ENCODE measurements around the gene FUOM. TPM values are rescaled to one million over a fixed set of nuclear protein-coding genes. Genes with fewer than 3 reads are reported as not detected.
"Not testable (repeated sequence)": the region's sequence is repeated elsewhere in the genome, so short reads cannot be mapped to it uniquely, and the experiment has no call there.

FUOM gene
- total RNA-seq, 1 donor: 7.1 TPM

- H3K9me3 ChIP-seq (ENCODE audit: low read depth, low read length): no peaks in the 10 kb centered on the region
- H3K4me3 ChIP-seq (ENCODE audit: low read length): peak overlapping the region; percentile 68
- peaks cover 52% of the 10 kb centered on the region for H3K4me1 ChIP-seq (ENCODE audit: insufficient read depth, low read length)
- H3K27me3 ChIP-seq (ENCODE audit: insufficient read depth, low read length): no peaks in the 10 kb centered on the region
Measured at GRCh38 chr10:133393401-133394063, 35.7 kb upstream of the FUOM start.

GRCh38 chr10:133391761-133392518, 34.1 kb upstream of the FUOM start:
- Histone ChIP-seq H3K4me1 (ENCODE audit: insufficient read depth, low read length) (peaks cover 57% of the 10 kb centered on the region), H3K9me3 (ENCODE audit: low read depth, low read length) (no peaks in the 10 kb centered on the region), H3K4me3 (ENCODE audit: low read length) (no peak overlapping the region), H3K27me3 (ENCODE audit: insufficient read depth, low read length) (no peaks in the 10 kb centered on the region)

- Histone ChIP-seq H3K9me3 (ENCODE audit: low read depth, low read length) (no peaks in the 10 kb centered on the region), H3K4me1 (ENCODE audit: insufficient read depth, low read length) (peaks cover 57% of the 10 kb centered on the region), H3K4me3 (ENCODE audit: low read length) (no peak overlapping the region), H3K27me3 (ENCODE audit: insufficient read depth, low read length) (no peaks in the 10 kb centered on the region)
Measured at GRCh38 chr10:133391249-133391635, 33.4 kb upstream of the FUOM start.

GRCh38 chr10:133390597-133391248, 32.9 kb upstream of the FUOM start:
- H3K27me3 ChIP-seq (ENCODE audit: insufficient read depth, low read length): no peaks in the 10 kb centered on the region
- peaks cover 57% of the 10 kb centered on the region for H3K4me1 ChIP-seq (ENCODE audit: insufficient read depth, low read length)
- H3K4me3 ChIP-seq (ENCODE audit: low read length): no peak overlapping the region
- H3K9me3 ChIP-seq (ENCODE audit: low read depth, low read length): no peaks in the 10 kb centered on the region

GRCh38 chr10:133388973-133389818, 31.4 kb upstream of the FUOM start:
- H3K9me3 ChIP-seq (ENCODE audit: low read depth, low read length): no peaks in the 10 kb centered on the region
- H3K27me3 ChIP-seq (ENCODE audit: insufficient read depth, low read length): no peaks in the 10 kb centered on the region
- H3K4me3 ChIP-seq (ENCODE audit: low read length): peak overlapping the region; percentile 29
- H3K4me1 ChIP-seq (ENCODE audit: insufficient read depth, low read length): peaks cover 45% of the 10 kb centered on the region

GRCh38 chr10:133388236-133388972, 30.6 kb upstream of the FUOM start:
- Histone ChIP-seq H3K27me3 (ENCODE audit: insufficient read depth, low read length) (no peaks in the 10 kb centered on the region), H3K4me1 (ENCODE audit: insufficient read depth, low read length) (peaks cover 42% of the 10 kb centered on the region), H3K9me3 (ENCODE audit: low read depth, low read length) (no peaks in the 10 kb centered on the region), H3K4me3 (ENCODE audit: low read length) (no peak overlapping the region)

GRCh38 chr10:133386951-133387350, 29.1 kb upstream of the FUOM start:
- H3K4me3 ChIP-seq (ENCODE audit: low read length); H3K27me3 ChIP-seq (ENCODE audit: insufficient read depth, low read length): not testable (repeated sequence)
- peaks cover 36% of the 10 kb centered on the region for H3K4me1 ChIP-seq (ENCODE audit: insufficient read depth, low read length)

GRCh38 chr10:133385214-133385613, 27.4 kb upstream of the FUOM start:
- Histone ChIP-seq H3K9me3 (ENCODE audit: low read depth, low read length) (no peaks in the 10 kb centered on the region), H3K4me1 (ENCODE audit: insufficient read depth, low read length) (peaks cover 33% of the 10 kb centered on the region), H3K4me3 (ENCODE audit: low read length) (no peak overlapping the region), H3K27me3 (ENCODE audit: insufficient read depth, low read length) (no peaks in the 10 kb centered on the region)

More at GRCh38 chr10:133386951-133387350, 29.1 kb upstream of the FUOM start:
- not testable (repeated sequence) for H3K9me3 ChIP-seq (ENCODE audit: low read depth, low read length)

GRCh38 chr10:133384071-133384470, 26.3 kb upstream of the FUOM start:
- Histone ChIP-seq H3K9me3 (ENCODE audit: low read depth, low read length) (no peaks in the 10 kb centered on the region), H3K27me3 (ENCODE audit: insufficient read depth, low read length) (no peaks in the 10 kb centered on the region), H3K4me3 (ENCODE audit: low read length) (no peak overlapping the region), H3K4me1 (ENCODE audit: insufficient read depth, low read length) (peaks cover 31% of the 10 kb centered on the region)

GRCh38 chr10:133383551-133383950, 25.7 kb upstream of the FUOM start:
- no peak overlapping the region for H3K4me3 ChIP-seq (ENCODE audit: low read length)
- H3K9me3 ChIP-seq (ENCODE audit: low read depth, low read length): no peaks in the 10 kb centered on the region
- H3K4me1 ChIP-seq (ENCODE audit: insufficient read depth, low read length): peaks cover 28% of the 10 kb centered on the region
- no peaks in the 10 kb centered on the region for H3K27me3 ChIP-seq (ENCODE audit: insufficient read depth, low read length)

GRCh38 chr10:133381036-133381435, 23.2 kb upstream of the FUOM start:
- peaks cover 32% of the 10 kb centered on the region for H3K4me1 ChIP-seq (ENCODE audit: insufficient read depth, low read length)
- no peaks in the 10 kb centered on the region for H3K27me3 ChIP-seq (ENCODE audit: insufficient read depth, low read length)
- H3K9me3 ChIP-seq (ENCODE audit: low read depth, low read length): no peaks in the 10 kb centered on the region
- H3K4me3 ChIP-seq (ENCODE audit: low read length): no peak overlapping the region

GRCh38 chr10:133379801-133380666, 22.2 kb upstream of the FUOM start:
- peaks cover 32% of the 10 kb centered on the region for H3K4me1 ChIP-seq (ENCODE audit: insufficient read depth, low read length)
- no peaks in the 10 kb centered on the region for H3K9me3 ChIP-seq (ENCODE audit: low read depth, low read length)
- no peaks in the 10 kb centered on the region for H3K27me3 ChIP-seq (ENCODE audit: insufficient read depth, low read length)
- peak overlapping the region; percentile 51 for H3K4me3 ChIP-seq (ENCODE audit: low read length)

- Histone ChIP-seq H3K9me3 (ENCODE audit: low read depth, low read length) (no peaks in the 10 kb centered on the region), H3K27me3 (ENCODE audit: insufficient read depth, low read length) (no peaks in the 10 kb centered on the region), H3K4me1 (ENCODE audit: insufficient read depth, low read length) (peaks cover 35% of the 10 kb centered on the region), H3K4me3 (ENCODE audit: low read length) (peak within 1 kb of the TSS; percentile 61)
Measured at GRCh38 chr10:133379152-133379800, 21.5 kb upstream of the FUOM start, which contains the start of gene PAOX. TSS of gene PAOX (plus strand) at chr10:133379262. CDS start at chr10:133379317, 55 bp downstream.

All from mononuclear cell (primary cell).